SHP77 (cell line): Measurements from ENCODE around the gene PFN4.
"Not testable (repeated sequence)": the region's sequence is repeated elsewhere in the genome, so short reads cannot be mapped to it uniquely, and the experiment has no call there.

Experiments
- DNase-seq, 2 experiments: peaks; one replicate each; lab custom pipeline; 2025; lab: John Stamatoyannopoulos, UW

PFN4 gene

GRCh38 chr2:24111407-24111901, 11.7 kb downstream of the PFN4 start:
- DNase-seq, result no peak

GRCh38 chr2:24110660-24111303, 12.4 kb downstream of the PFN4 start:
- DNase-seq, result no peak

GRCh38 chr2:24109431-24109830, 13.7 kb downstream of the PFN4 start:
- DNase-seq, result not testable (repeated sequence)

- DNase-seq, result no peak
Observed at GRCh38 chr2:24107336-24107735, 15.8 kb downstream of the PFN4 start.

GRCh38 chr2:24106786-24107185, 16.3 kb downstream of the PFN4 start:
- DNase-seq, result no peak

GRCh38 chr2:24105816-24106215, 17.3 kb downstream of the PFN4 start:
- no peak for DNase-seq

- no peak for DNase-seq
Observed at GRCh38 chr2:24104906-24105305, 18.2 kb downstream of the PFN4 start.

- DNase-seq, result no peak
Observed at GRCh38 chr2:24104110-24104650, 19.0 kb downstream of the PFN4 start.

GRCh38 chr2:24102677-24103076, 20.5 kb downstream of the PFN4 start:
- no peak for DNase-seq

- no peak for DNase-seq
Observed at GRCh38 chr2:24101992-24102391, 21.1 kb downstream of the PFN4 start.

GRCh38 chr2:24100732-24101131, 22.4 kb downstream of the PFN4 start:
- DNase-seq, result not testable (repeated sequence)

GRCh38 chr2:24095171-24095677, 27.9 kb downstream of the PFN4 start:
- not testable (repeated sequence) for DNase-seq

GRCh38 chr2:24093270-24093669, 29.9 kb downstream of the PFN4 start:
- not testable (repeated sequence) for DNase-seq

GRCh38 chr2:24088821-24089359, 34.2 kb downstream of the PFN4 start:
- no peak for DNase-seq

GRCh38 chr2:24087032-24087431, 36.1 kb downstream of the PFN4 start:
- no peak for DNase-seq

- no peak for DNase-seq
Observed at GRCh38 chr2:24086241-24086640, 36.9 kb downstream of the PFN4 start.

- no peak for DNase-seq
Observed at GRCh38 chr2:24085200-24085489, 38.0 kb downstream of the PFN4 start.

GRCh38 chr2:24084386-24085199, 38.5 kb downstream of the PFN4 start, which contains the start of gene TP53I3:
TSS of gene TP53I3 (minus strand) at chr2:24084834. CDS start at chr2:24084326, 508 bp downstream.
- peak; percentile 78 to 85 for DNase-seq

GRCh38 chr2:24083567-24084385, 39.4 kb downstream of the PFN4 start:
- DNase-seq, result peak; percentile 78 to 89

- no peak for DNase-seq
Observed at GRCh38 chr2:24082787-24083566, 40.2 kb downstream of the PFN4 start.

GRCh38 chr2:24080701-24081100, 42.4 kb downstream of the PFN4 start:
- peak; percentile 32 to 49 for DNase-seq
